NCI-H1694 (cell line): ENCODE measurements around the gene BARD1.
"Not testable (repeated sequence)": the region's sequence is repeated elsewhere in the genome, so short reads cannot be mapped to it uniquely, and the experiment has no call there.

Source experiments
- DNase-seq: peaks from one replicate; lab custom pipeline; 2025; lab: John Stamatoyannopoulos, UW

BARD1 gene

GRCh38 chr2:214765180-214765579 is 44.3 kb downstream of the BARD1 start:
- DNase-seq = no peak

- no peak for DNase-seq
Measured at GRCh38 chr2:214753455-214753854, 56.0 kb downstream of the BARD1 start.

- no peak for DNase-seq
Measured at GRCh38 chr2:214750529-214750928, 59.0 kb downstream of the BARD1 start.

GRCh38 chr2:214747992-214748391 is 61.5 kb downstream of the BARD1 start:
- DNase-seq = no peak

- no peak for DNase-seq
Measured at GRCh38 chr2:214742119-214742518, 67.4 kb downstream of the BARD1 start.

GRCh38 chr2:214740867-214741395 is 68.6 kb downstream of the BARD1 start:
- no peak for DNase-seq

GRCh38 chr2:214737188-214737587 is 72.3 kb downstream of the BARD1 start:
- DNase-seq = no peak

GRCh38 chr2:214730800-214731407 is 78.6 kb downstream of the BARD1 start:
- DNase-seq = no peak

GRCh38 chr2:214730248-214730647 is 79.2 kb downstream of the BARD1 start:
- no peak for DNase-seq

- no peak for DNase-seq
Measured at GRCh38 chr2:214724741-214725140, 84.7 kb downstream of the BARD1 start.

GRCh38 chr2:214717837-214718236 is 91.6 kb downstream of the BARD1 start:
- not testable (repeated sequence) for DNase-seq

- DNase-seq = no peak
Measured at GRCh38 chr2:214716811-214717560, 92.5 kb downstream of the BARD1 start.

GRCh38 chr2:214715025-214715424 is 94.5 kb downstream of the BARD1 start:
- no peak for DNase-seq

- no peak for DNase-seq
Measured at GRCh38 chr2:214713080-214713830, 96.2 kb downstream of the BARD1 start.

- DNase-seq = no peak
Measured at GRCh38 chr2:214710729-214711128, 98.8 kb downstream of the BARD1 start.

GRCh38 chr2:214706986-214707385 is 102.5 kb downstream of the BARD1 start:
- DNase-seq = no peak

GRCh38 chr2:214699236-214699635 is 110.2 kb downstream of the BARD1 start:
- DNase-seq = no peak

GRCh38 chr2:214696681-214697080 is 112.8 kb downstream of the BARD1 start:
- no peak for DNase-seq

- DNase-seq = no peak
Measured at GRCh38 chr2:214695789-214696188, 113.7 kb downstream of the BARD1 start.

- DNase-seq = not testable (repeated sequence)
Measured at GRCh38 chr2:214683557-214683956, 125.9 kb downstream of the BARD1 start.

GRCh38 chr2:214679736-214680135 is 129.7 kb downstream of the BARD1 start:
- DNase-seq = no peak

GRCh38 chr2:214676421-214677089 is 132.9 kb downstream of the BARD1 start:
- no peak for DNase-seq
